Pancreas (tissue), 10 donors: ENCODE data around the gene MRPL55. TPM values are rescaled to one million over a fixed set of nuclear protein-coding genes. Genes with fewer than 3 reads are reported as not detected.

ENCODE experiments used
- ATAC-seq, 4 donors: fragments of 200-7000 bp; cut with Tn5 transposase; one replicate each; pipeline versions ENCODE4 v1.8.0 to v1.9.1; 2020; ENCODE audit warnings: mild to moderate bottlenecking in 4 of 4, moderate library complexity in 4 of 4
- DNase-seq, 6 donors: peaks; one replicate each; pipeline ENCODE4 v3.0.0-alpha.2; 2020
- FAIRE-seq: peaks from 2 replicates; lab custom pipeline; 2012; peaks lifted over from hg19 to GRCh38; lab: Jason Lieb, UNC
- H3K27ac ChIP-seq, 4 donors: fragments of 200-600 bp; sonication (generic); 1 replicate in 3 of 4; 2 replicates in 1 of 4; pipeline versions ENCODE4 v1.5.0 to v1.8.0; 2020
- H3K27me3 ChIP-seq, 4 donors: fragments of 200-600 bp; one replicate each; pipeline ENCODE4 v1.8.0; 2021
- H3K36me3 ChIP-seq, 3 donors: fragments of 200-600 bp; sonication (generic) in 1 of 3; one replicate each; pipeline versions ENCODE4 v1.5.0 to v1.8.0; 2020 to 2021
- H3K4me1 ChIP-seq, 3 donors: fragments of 200-600 bp; one replicate each; pipeline ENCODE4 v1.8.0; 2021
- H3K4me3 ChIP-seq, 4 donors: fragments of 200-600 bp; sonication (generic) in 2 of 4; one replicate each; pipeline versions ENCODE4 v1.5.0 to v1.8.0; 2020 to 2021
- H3K9me3 ChIP-seq, 4 donors: fragments of 200-600 bp; one replicate each; pipeline ENCODE4 v1.8.0; 2021
- WGBS, 2 donors: extraction: QIAGEN DNeasy Blood & Tissue Kit; methylation state at CpG; one replicate each; pipeline ENCODE4 v1.1.7; 2013; 5-methylcytosine and 5-hydroxymethylcytosine counted together
- intact Hi-C, 3 donors: fragments of 100-400 bp; cut with DNase I; formaldehyde crosslinking; loops; one replicate each; pipeline versions ENCODE4 v1.11.1 to v1.14.2; 2022
- polyA plus RNA-seq, 2 donors: library from polyadenylated mRNA; stranded (reverse); fragments of 200-250 nt; gene quantifications; one replicate each; pipeline ENCODE4 v1.2.3, GENCODE V29; 2013
- total RNA-seq, 6 donors: library from RNA; stranded (reverse); fragmentation: NEBNext Ultra II Directional in 4 of 6; extraction: Animal tissue kit (Norgen Biotek cat#: 25700) in 4 of 6; gene quantifications; one replicate each; pipeline versions ENCODE4 v1.2.1 to v1.2.4, GENCODE V29; 2021 to 2023
- TF ChIP-seq, protein P1 (sequence below), 4 donors: fragments of 200-600 bp; sonication (generic) in 3 of 4; IDR thresholded peaks; one replicate each; pipeline versions ENCODE4 v1.5.0 to v1.8.0; 2021; ENCODE audit warnings: antibody characterized with exemption in 4 of 4
- donor health status: healthy with polysubstance abuse.
- donor health status: DM: no; HTN: no; CAD: no; lungs with moderate emphysema.
- donor health status: DM: no; HTN: no; CAD: no.
- donor health status: control.
- donor health status: control.
- donor health status: Bipolar disorder and iron deficiency.
- donor health status: DM: yes; HTN: yes; CAD: no.
- donor health status: DM: no; HTN: no; CAD: no.
- donor health status: DM: no; HTN: no; CAD: no.
- donor health status: DM: yes; HTN: yes; CAD: no.

The MRPL55 gene
- total and polyA plus RNA-seq, 8 donors, result 18.1 to 113 (median 24.0) TPM

DNA sequence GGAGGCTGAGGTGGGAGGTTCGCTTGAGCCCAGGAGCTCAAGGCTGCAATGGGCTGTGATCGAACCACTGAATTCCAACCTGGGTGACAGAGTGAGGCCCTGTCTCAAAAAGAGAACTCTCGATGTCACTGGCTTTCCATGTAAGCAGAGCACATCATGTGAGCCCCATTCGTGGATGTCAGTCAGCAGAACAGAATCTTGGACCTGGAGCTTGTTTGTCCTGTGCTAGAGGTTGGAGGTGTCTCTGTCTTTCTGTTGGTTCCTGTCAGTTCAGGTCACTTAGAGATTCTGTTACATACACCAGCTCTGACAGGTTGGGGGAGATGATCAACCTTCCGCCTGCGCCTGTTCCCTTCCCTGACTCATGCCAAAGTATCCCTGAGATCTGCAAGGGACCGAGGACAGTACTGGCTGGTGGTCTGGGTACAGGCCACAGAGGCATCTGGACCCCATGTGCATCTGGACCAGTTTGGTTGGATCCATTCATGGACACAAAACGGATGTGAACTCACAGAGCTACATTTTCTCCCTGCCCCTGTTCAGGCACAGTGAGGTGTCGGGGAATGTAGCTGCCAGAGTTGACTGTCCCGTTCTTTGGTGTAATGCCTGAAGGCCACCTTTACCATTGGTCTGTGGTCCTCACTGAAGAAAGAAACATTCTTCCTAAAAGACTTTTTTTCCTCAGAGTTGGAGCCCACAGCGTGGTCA, 16.6 kb downstream of the MRPL55 start:
- TF ChIP-seq, protein P1, sequence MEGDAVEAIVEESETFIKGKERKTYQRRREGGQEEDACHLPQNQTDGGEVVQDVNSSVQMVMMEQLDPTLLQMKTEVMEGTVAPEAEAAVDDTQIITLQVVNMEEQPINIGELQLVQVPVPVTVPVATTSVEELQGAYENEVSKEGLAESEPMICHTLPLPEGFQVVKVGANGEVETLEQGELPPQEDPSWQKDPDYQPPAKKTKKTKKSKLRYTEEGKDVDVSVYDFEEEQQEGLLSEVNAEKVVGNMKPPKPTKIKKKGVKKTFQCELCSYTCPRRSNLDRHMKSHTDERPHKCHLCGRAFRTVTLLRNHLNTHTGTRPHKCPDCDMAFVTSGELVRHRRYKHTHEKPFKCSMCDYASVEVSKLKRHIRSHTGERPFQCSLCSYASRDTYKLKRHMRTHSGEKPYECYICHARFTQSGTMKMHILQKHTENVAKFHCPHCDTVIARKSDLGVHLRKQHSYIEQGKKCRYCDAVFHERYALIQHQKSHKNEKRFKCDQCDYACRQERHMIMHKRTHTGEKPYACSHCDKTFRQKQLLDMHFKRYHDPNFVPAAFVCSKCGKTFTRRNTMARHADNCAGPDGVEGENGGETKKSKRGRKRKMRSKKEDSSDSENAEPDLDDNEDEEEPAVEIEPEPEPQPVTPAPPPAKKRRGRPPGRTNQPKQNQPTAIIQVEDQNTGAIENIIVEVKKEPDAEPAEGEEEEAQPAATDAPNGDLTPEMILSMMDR (IDR thresholded peaks at IDR 0.05), result no peak
- no peak for FAIRE-seq
- Histone ChIP-seq H3K9me3 (no peaks in the 10 kb centered on the region), H3K27ac (no peak overlapping the region), H3K27me3 (no peaks in the 10 kb centered on the region), H3K36me3 (peaks cover 0 to 8% (median 8%) of the 10 kb centered on the region in 3 donors), H3K4me1 (peaks cover 38 to 56% (median 51%) of the 10 kb centered on the region in 3 donors), H3K4me3 (no peak overlapping the region)
- DNase-seq, result peak in 1 of 6 donors; percentile 41
- no peak for ATAC-seq
- intact Hi-C loops, result no loop called here
- 58 to 60% methylated on average over 11 of the region's 11 CpGs for WGBS, 2 donors

DNA sequence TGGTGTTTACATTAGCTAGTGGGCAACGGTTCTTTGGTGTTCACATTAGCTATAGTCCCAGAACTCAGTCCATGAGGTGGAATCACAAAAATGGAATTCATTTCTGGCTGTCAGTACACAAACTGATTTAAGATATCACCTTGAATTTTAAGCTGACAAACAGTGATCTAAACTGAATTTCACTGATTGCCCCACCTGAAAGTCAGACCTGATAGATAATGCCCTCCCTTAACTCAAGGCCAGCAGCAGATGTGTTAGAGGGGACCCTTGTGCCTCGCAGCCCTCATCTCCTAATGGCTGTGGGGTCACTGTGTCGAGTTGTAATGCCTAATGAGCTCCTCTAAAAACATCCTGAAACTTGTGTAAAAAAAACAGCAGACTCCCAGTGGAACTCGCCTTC, 18.0 kb downstream of the MRPL55 start:
- Histone ChIP-seq H3K9me3 (no peaks in the 10 kb centered on the region), H3K27me3 (no peaks in the 10 kb centered on the region), H3K27ac (no peak overlapping the region), H3K36me3 (no peaks in the 10 kb centered on the region), H3K4me3 (no peak overlapping the region), H3K4me1 (peaks cover 52 to 70% (median 60%) of the 10 kb centered on the region in 3 donors)
- TF ChIP-seq, protein P1 (IDR thresholded peaks at IDR 0.05), result no peak
- no peak for ATAC-seq
- no peak for FAIRE-seq
- intact Hi-C loops, result no loop called here
- 27 to 33% methylated on average over 4 of the region's 4 CpGs for WGBS, 2 donors
- no peak for DNase-seq

DNA sequence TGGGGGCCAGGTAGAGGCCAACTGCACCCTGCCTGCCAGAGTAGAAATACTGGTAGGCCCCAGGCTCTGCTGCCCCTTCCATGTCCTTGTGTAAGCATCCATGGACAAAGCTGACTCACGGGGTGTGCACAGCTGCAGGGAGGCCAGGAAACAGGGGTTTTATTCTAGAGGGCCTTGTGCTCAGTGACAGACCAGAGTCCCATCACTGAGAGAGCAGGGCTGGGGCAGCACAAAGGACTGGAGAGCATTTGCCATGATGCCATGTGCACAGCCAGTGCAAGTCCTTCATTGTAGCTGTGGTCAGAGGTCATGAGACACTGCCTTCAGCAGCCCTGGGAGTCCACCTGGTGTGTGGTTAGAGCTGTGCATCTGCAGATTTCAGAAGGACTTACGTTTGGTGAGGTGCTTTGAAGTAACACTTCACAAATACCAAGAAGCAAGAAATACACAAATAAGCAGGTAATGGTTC, 18.5 kb downstream of the MRPL55 start:
- Histone ChIP-seq H3K36me3 (no peaks in the 10 kb centered on the region), H3K4me1 (peaks cover 57 to 72% (median 64%) of the 10 kb centered on the region in 3 donors), H3K27ac (no peak overlapping the region), H3K4me3 (no peak overlapping the region), H3K27me3 (no peaks in the 10 kb centered on the region), H3K9me3 (no peaks in the 10 kb centered on the region)
- ATAC-seq (peak; percentile 20 to 45 (median 31)), DNase-seq (peak in 1 of 6 donors; percentile 47), FAIRE-seq (no peak)
- 8 to 18% methylated on average over 2 of the region's 2 CpGs for WGBS, 2 donors
- TF ChIP-seq, protein P1 (IDR thresholded peaks at IDR 0.05), result no peak
- intact Hi-C loops, result no loop called here

DNA sequence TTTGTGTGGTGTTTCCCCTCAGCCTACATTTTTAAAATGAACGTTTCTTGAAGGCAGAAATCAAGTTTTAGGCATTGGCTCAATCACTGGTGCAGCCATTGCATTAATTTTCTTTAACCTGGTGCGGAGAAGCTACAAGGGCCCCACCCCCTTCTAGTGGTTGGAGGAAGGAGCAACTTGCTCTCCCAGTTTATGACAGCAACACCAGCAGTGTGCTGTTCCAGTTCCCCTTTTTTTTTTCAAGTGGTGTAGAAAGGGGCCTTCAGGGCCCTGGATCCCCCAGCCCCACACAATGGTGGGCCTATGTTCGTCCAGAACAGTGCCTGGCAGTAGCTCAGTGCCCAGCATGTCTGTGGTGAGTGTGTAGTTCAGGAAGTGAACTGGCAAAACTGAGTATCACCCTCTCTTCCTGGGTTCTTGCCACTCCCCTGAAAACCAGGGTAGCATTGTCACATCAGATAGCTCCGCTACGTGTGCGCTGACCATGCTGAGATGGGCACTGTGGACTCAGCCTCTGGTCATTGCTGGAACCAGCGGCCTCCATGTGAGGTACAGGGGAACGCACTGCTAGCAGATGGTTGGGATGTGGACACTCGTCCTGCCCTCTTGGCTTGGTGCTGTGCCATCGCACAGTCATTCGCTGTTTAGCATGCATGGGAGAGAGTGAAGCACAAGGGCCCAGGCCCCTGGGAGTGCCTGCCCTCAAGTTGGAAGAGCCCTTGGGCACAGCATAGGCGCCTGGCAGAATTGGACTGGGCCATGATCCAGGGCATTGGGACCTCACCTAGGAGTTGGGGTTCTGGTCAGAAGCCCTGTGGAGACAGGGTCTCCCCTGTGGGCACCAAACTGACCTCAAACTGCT, 19.3 kb downstream of the MRPL55 start:
- 32 to 39% methylated on average over 12 of the region's 12 CpGs for WGBS, 2 donors
- intact Hi-C loops, result no loop called here
- peaks cover 64 to 76% (median 73%) of the 10 kb centered on the region in 3 donors for H3K4me1 ChIP-seq
- H3K9me3 ChIP-seq, result no peaks in the 10 kb centered on the region
- FAIRE-seq (no peak), DNase-seq (peak in 3 of 6 donors; percentile 32 to 66 (median 46)), ATAC-seq (peak; percentile 7 to 28 (median 8))
- peak overlapping the region in 1 of 4 donors; percentile 44 for H3K27ac ChIP-seq
- no peaks in the 10 kb centered on the region for H3K27me3 ChIP-seq
- no peaks in the 10 kb centered on the region for H3K36me3 ChIP-seq
- TF ChIP-seq, protein P1 (IDR thresholded peaks at IDR 0.05), result no peak
- peak overlapping the region in 2 of 4 donors; percentile 8 to 20 for H3K4me3 ChIP-seq
